ENCODE measurements around the gene TET1.

GRCh38 chr10:68668231-68668630 lies 108.1 kb downstream of the TET1 start:
- TF ChIP-seq CTCF (IDR thresholded peaks at IDR 0.05) = no peak
- no peak for TF ChIP-seq POLR2A (IDR thresholded peaks at IDR 0.05)
